WTC11 (cell line): ENCODE measurements around the gene LAMB4.

Experiments
- ARID4B ChIP-seq: sonication (generic); formaldehyde crosslinking; IDR thresholded peaks from 2 replicates; pipeline ENCODE4 v1.8.0; 2023; ENCODE audit warnings: missing genetic modification reagents, mild to moderate bottlenecking, borderline replicate concordance
- CTCF ChIP-seq: fragments of 200-600 bp; IDR thresholded peaks from 2 replicates; pipeline ENCODE4 v1.8.0; 2022; ENCODE audit warnings: antibody characterized with exemption
- E2F4 ChIP-seq: sonication (generic); formaldehyde crosslinking; IDR thresholded peaks from 2 replicates; pipeline ENCODE4 v1.8.1; 2022; ENCODE audit warnings: low read depth, mild to moderate bottlenecking, moderate library complexity, missing genetic modification reagents, borderline replicate concordance
- E2F5 ChIP-seq: sonication (generic); formaldehyde crosslinking; IDR thresholded peaks from 2 replicates; pipeline ENCODE4 v1.8.1; 2022; ENCODE audit warnings: mild to moderate bottlenecking, moderate library complexity, missing genetic modification reagents
- ESRRA ChIP-seq: sonication (generic); formaldehyde crosslinking; IDR thresholded peaks from 2 replicates; pipeline ENCODE4 v1.8.1; 2022; ENCODE audit warnings: mild to moderate bottlenecking, missing genetic modification reagents, borderline replicate concordance
- JAZF1 ChIP-seq: fragments of 250-450 bp; sonication (Bioruptor Pico); IDR thresholded peaks from 2 replicates; pipeline ENCODE4 v1.9.0; 2021; ENCODE audit warnings: moderate library complexity, mild to moderate bottlenecking, inconsistent platforms
- JUN ChIP-seq: sonication (generic); formaldehyde crosslinking; IDR thresholded peaks from 2 replicates; pipeline ENCODE4 v1.8.0; 2023; ENCODE audit warnings: mild to moderate bottlenecking, missing genetic modification reagents
- MAX ChIP-seq: sonication (generic); formaldehyde crosslinking; IDR thresholded peaks from 2 replicates; pipeline ENCODE4 v1.8.0; 2022; ENCODE audit warnings: mild to moderate bottlenecking, missing genetic modification reagents
- MLX ChIP-seq: sonication (generic); formaldehyde crosslinking; IDR thresholded peaks from 2 replicates; pipeline ENCODE4 v1.8.1; 2023; ENCODE audit warnings: mild to moderate bottlenecking, missing genetic modification reagents, moderate library complexity
- NFE2L1 ChIP-seq: sonication (generic); formaldehyde crosslinking; IDR thresholded peaks from 2 replicates; pipeline ENCODE4 v1.8.1; 2023; ENCODE audit warnings: missing genetic modification reagents
- NR2C2 ChIP-seq: sonication (generic); formaldehyde crosslinking; IDR thresholded peaks from 2 replicates; pipeline ENCODE4 v1.8.0; 2022; ENCODE audit warnings: mild to moderate bottlenecking, missing genetic modification reagents
- USF1 ChIP-seq: sonication (generic); formaldehyde crosslinking; IDR thresholded peaks from 2 replicates; pipeline ENCODE4 v1.8.0; 2022; ENCODE audit warnings: mild to moderate bottlenecking, missing genetic modification reagents
- ZNF512 ChIP-seq: sonication (generic); formaldehyde crosslinking; IDR thresholded peaks from 2 replicates; pipeline ENCODE4 v1.8.1; 2022; ENCODE audit warnings: missing genetic modification reagents, borderline replicate concordance

- TF ChIP-seq E2F4 (CRISPR knock-in tag): no peak
- no peak for TF ChIP-seq ESRRA (CRISPR knock-in tag)
- no peak for TF ChIP-seq ZNF512 (CRISPR knock-in tag)
- TF ChIP-seq MLX (CRISPR knock-in tag): no peak
- no peak for TF ChIP-seq CTCF
- TF ChIP-seq MAX (CRISPR knock-in tag): no peak
- no peak for TF ChIP-seq NR2C2 (CRISPR knock-in tag)
- TF ChIP-seq NFE2L1 (CRISPR knock-in tag): no peak
- no peak for TF ChIP-seq ARID4B (CRISPR knock-in tag)
- TF ChIP-seq JAZF1: no peak
- TF ChIP-seq E2F5: no peak
- TF ChIP-seq JUN (CRISPR knock-in tag): no peak
- no peak for TF ChIP-seq USF1
These were observed 115.9 kb downstream of the LAMB4 start for GRCh38 chr7:108014215-108014614.
